Measurements from ENCODE around the gene COMMD2. TPM values are rescaled to one million over a fixed set of nuclear protein-coding genes. Genes with fewer than 3 reads are reported as not detected.

Gene COMMD2
- total and polyA plus RNA-seq, 2 donors (not counting 1 experiment from before 2014, with no cell fraction given), result 28.6 to 50.7 TPM

- Histone ChIP-seq H3K4me2 (ENCODE audit: extremely low read depth, insufficient read depth, low read length) (no peak overlapping the region), H3K9me3 (ENCODE audit: control insufficient read depth, insufficient read depth, low read depth, low read length) (no peaks in the 10 kb centered on the region), H3K27me3 (ENCODE audit: control insufficient read depth, insufficient read depth, low read length) (peaks cover 15% of the 10 kb centered on the region), H3K4me1 (ENCODE audit: control insufficient read depth, extremely low read depth, insufficient read depth, low read length) (no peaks in the 10 kb centered on the region), H3K36me3 (ENCODE audit: control insufficient read depth, insufficient read depth, low read length) (no peaks in the 10 kb centered on the region), H3K79me2 (ENCODE audit: control insufficient read depth, insufficient read depth, low read length) (no peaks in the 10 kb centered on the region), H3K9ac (ENCODE audit: insufficient read depth, low read length) (no peak overlapping the region), H4K20me1 (ENCODE audit: control insufficient read depth, extremely low read depth, insufficient read depth, low read length) (no peaks in the 10 kb centered on the region), H3K4me3 (replicated peaks in 1 of 4; ENCODE audit: control extremely low read depth in 1 of 4, insufficient read depth in 1 of 4, low read depth in 3 of 4, low read length in 4 of 4) (no peak overlapping the region), H3K27ac (ENCODE audit: insufficient read depth, low read length) (no peak overlapping the region), H2AFZ (ENCODE audit: low read length) (no peak overlapping the region)
- no peak for DNase-seq (ENCODE audit: low read depth in 2 of 2)
- TF ChIP-seq, protein P1, sequence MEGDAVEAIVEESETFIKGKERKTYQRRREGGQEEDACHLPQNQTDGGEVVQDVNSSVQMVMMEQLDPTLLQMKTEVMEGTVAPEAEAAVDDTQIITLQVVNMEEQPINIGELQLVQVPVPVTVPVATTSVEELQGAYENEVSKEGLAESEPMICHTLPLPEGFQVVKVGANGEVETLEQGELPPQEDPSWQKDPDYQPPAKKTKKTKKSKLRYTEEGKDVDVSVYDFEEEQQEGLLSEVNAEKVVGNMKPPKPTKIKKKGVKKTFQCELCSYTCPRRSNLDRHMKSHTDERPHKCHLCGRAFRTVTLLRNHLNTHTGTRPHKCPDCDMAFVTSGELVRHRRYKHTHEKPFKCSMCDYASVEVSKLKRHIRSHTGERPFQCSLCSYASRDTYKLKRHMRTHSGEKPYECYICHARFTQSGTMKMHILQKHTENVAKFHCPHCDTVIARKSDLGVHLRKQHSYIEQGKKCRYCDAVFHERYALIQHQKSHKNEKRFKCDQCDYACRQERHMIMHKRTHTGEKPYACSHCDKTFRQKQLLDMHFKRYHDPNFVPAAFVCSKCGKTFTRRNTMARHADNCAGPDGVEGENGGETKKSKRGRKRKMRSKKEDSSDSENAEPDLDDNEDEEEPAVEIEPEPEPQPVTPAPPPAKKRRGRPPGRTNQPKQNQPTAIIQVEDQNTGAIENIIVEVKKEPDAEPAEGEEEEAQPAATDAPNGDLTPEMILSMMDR (conservative IDR thresholded peaks at IDR 0.05 in 1 of 2, IDR thresholded peaks at IDR 0.05 in 1 of 2; ENCODE audit: low read depth in 1 of 2, low read length in 2 of 2), result no peak
- no peak for TF ChIP-seq EZH2 (IDR thresholded peaks at IDR 0.05; ENCODE audit: low read length, missing control alignments)
These were observed 15.4 kb upstream of the COMMD2 start for GRCh38 chr3:149767720-149768119.

DNA sequence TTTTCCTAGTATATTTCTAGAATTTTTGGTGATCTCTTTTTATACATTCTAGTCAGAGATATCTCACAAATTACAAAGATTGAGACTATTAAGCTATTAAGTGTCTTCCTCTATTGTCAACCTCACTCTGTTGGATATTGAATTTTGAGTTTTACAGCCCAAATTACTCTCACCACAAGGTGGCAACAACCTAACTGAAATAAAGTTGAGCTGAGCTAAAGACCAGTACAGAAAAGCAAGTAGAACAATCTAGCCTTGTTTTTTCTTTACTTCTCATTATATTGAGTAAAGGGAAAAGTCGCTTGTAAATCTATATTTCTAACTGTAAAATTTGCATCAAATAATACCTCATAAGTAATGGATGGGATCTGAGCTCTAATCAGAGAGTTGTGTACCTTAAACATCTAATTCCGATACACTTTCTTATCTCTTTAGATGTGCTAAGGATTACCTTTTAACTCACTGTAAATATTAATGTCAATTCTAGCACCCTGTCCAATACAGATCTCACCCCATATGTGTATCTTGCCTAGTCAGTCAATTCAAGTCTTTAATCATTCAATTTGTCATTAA lies 13.6 kb upstream of the COMMD2 start:
- peak; percentile 36 to 67 for DNase-seq (ENCODE audit: low read depth in 2 of 2)

GRCh38 chr3:149764302-149764701 lies 12.0 kb upstream of the COMMD2 start:
- H3K27me3 ChIP-seq (ENCODE audit: control insufficient read depth, insufficient read depth, low read length), result peaks cover 21% of the 10 kb centered on the region
- H3K9me3 ChIP-seq (ENCODE audit: control insufficient read depth, insufficient read depth, low read depth, low read length), result no peaks in the 10 kb centered on the region
- no peak for TF ChIP-seq EZH2 (IDR thresholded peaks at IDR 0.05; ENCODE audit: low read length, missing control alignments)
- TF ChIP-seq, protein P1 (conservative IDR thresholded peaks at IDR 0.05 in 1 of 2, IDR thresholded peaks at IDR 0.05 in 1 of 2; ENCODE audit: low read depth in 1 of 2, low read length in 2 of 2), result no peak

More for the DNA sequence above, 13.6 kb upstream of the COMMD2 start:
- Histone ChIP-seq H3K27ac (ENCODE audit: insufficient read depth, low read length) (no peak overlapping the region), H3K9ac (ENCODE audit: insufficient read depth, low read length) (no peak overlapping the region), H3K36me3 (ENCODE audit: control insufficient read depth, insufficient read depth, low read length) (no peaks in the 10 kb centered on the region), H3K4me2 (ENCODE audit: extremely low read depth, insufficient read depth, low read length) (no peak overlapping the region), H2AFZ (ENCODE audit: low read length) (no peak overlapping the region), H3K27me3 (ENCODE audit: control insufficient read depth, insufficient read depth, low read length) (peaks cover 21% of the 10 kb centered on the region), H3K4me1 (ENCODE audit: control insufficient read depth, extremely low read depth, insufficient read depth, low read length) (no peaks in the 10 kb centered on the region), H4K20me1 (ENCODE audit: control insufficient read depth, extremely low read depth, insufficient read depth, low read length) (no peaks in the 10 kb centered on the region), H3K9me3 (ENCODE audit: control insufficient read depth, insufficient read depth, low read depth, low read length) (no peaks in the 10 kb centered on the region), H3K79me2 (ENCODE audit: control insufficient read depth, insufficient read depth, low read length) (no peaks in the 10 kb centered on the region), H3K4me3 (replicated peaks in 1 of 4; ENCODE audit: control extremely low read depth in 1 of 4, insufficient read depth in 1 of 4, low read depth in 3 of 4, low read length in 4 of 4) (no peak overlapping the region)
- TF ChIP-seq, protein P1 (conservative IDR thresholded peaks at IDR 0.05 in 1 of 2, IDR thresholded peaks at IDR 0.05 in 1 of 2; ENCODE audit: low read depth in 1 of 2, low read length in 2 of 2), result peak; percentile 57 to 67
- no peak for TF ChIP-seq EZH2 (IDR thresholded peaks at IDR 0.05; ENCODE audit: low read length, missing control alignments)

More at GRCh38 chr3:149764302-149764701, 12.0 kb upstream of the COMMD2 start:
- Histone ChIP-seq H3K4me1 (ENCODE audit: control insufficient read depth, extremely low read depth, insufficient read depth, low read length) (no peaks in the 10 kb centered on the region), H3K79me2 (ENCODE audit: control insufficient read depth, insufficient read depth, low read length) (no peaks in the 10 kb centered on the region), H3K9ac (ENCODE audit: insufficient read depth, low read length) (no peak overlapping the region), H3K4me3 (replicated peaks in 1 of 4; ENCODE audit: control extremely low read depth in 1 of 4, insufficient read depth in 1 of 4, low read depth in 3 of 4, low read length in 4 of 4) (no peak overlapping the region), H3K4me2 (ENCODE audit: extremely low read depth, insufficient read depth, low read length) (no peak overlapping the region), H3K36me3 (ENCODE audit: control insufficient read depth, insufficient read depth, low read length) (no peaks in the 10 kb centered on the region), H3K27ac (ENCODE audit: insufficient read depth, low read length) (no peak overlapping the region), H4K20me1 (ENCODE audit: control insufficient read depth, extremely low read depth, insufficient read depth, low read length) (no peaks in the 10 kb centered on the region), H2AFZ (ENCODE audit: low read length) (no peak overlapping the region)
- DNase-seq (ENCODE audit: low read depth in 2 of 2), result no peak
